ENCODE results near the gene KLHL42.

DNA sequence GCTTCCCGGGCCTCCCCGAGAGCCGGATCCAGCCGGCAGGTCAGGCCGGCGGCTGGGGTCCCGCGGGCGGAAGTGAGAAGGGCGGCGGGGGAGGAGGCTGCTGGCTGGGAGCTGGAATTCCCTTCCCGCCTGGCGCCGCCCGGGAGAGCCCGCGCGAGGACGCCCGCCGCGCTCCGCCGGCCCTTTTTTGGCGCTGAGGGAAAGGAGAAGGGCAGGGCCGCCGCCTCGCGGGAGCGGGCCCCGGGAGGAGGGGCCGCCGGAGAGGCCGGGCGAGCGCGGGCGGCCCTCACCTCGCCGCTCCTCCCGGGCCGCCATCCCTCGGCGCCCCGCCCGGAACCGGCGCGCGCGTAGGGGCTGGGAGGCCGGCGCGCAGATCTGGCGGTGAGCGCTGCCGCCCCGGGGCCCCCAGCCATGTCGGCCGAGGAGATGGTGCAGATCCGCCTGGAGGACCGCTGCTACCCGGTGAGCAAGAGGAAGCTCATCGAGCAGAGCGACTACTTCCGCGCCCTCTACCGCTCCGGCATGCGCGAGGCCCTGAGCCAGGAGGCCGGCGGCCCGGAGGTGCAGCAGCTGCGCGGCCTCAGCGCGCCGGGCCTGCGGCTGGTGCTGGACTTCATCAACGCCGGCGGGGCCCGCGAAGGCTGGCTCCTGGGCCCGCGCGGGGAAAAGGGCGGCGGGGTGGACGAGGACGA lies at the start of gene KLHL42, which contains the start of gene MANSC4:
- TF ChIP-seq POLR2AphosphoS5 (IDR thresholded peaks at IDR 0.05) = no peak
- TF ChIP-seq POLR2A (IDR thresholded peaks at IDR 0.05) = peak in 1 of 2 donors; percentile 15
- TF ChIP-seq, protein P1, sequence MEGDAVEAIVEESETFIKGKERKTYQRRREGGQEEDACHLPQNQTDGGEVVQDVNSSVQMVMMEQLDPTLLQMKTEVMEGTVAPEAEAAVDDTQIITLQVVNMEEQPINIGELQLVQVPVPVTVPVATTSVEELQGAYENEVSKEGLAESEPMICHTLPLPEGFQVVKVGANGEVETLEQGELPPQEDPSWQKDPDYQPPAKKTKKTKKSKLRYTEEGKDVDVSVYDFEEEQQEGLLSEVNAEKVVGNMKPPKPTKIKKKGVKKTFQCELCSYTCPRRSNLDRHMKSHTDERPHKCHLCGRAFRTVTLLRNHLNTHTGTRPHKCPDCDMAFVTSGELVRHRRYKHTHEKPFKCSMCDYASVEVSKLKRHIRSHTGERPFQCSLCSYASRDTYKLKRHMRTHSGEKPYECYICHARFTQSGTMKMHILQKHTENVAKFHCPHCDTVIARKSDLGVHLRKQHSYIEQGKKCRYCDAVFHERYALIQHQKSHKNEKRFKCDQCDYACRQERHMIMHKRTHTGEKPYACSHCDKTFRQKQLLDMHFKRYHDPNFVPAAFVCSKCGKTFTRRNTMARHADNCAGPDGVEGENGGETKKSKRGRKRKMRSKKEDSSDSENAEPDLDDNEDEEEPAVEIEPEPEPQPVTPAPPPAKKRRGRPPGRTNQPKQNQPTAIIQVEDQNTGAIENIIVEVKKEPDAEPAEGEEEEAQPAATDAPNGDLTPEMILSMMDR (IDR thresholded peaks at IDR 0.05) = no peak
- TF ChIP-seq EP300 (IDR thresholded peaks at IDR 0.05) = no peak
